Parathyroid adenoma (tissue), 2 donors: Measurements from ENCODE around the gene ASH1L.

Source experiments
- H2AFZ ChIP-seq: fragments of 300-600 bp; sonication (generic); one replicate; pipeline ENCODE4 v1.7.0; 2017; ENCODE audit warnings: antibody characterized with exemption, mild to moderate bottlenecking
- H3K27ac ChIP-seq: fragments of 300-600 bp; sonication (generic); one replicate; pipeline ENCODE4 v1.7.0; 2017
- H3K27me3 ChIP-seq: fragments of 300-600 bp; sonication (generic); one replicate; pipeline ENCODE4 v1.7.0; 2017; ENCODE audit warnings: low read length; ENCODE audit not compliant: control insufficient read depth, insufficient read depth
- H3K36me3 ChIP-seq: fragments of 300-600 bp; sonication (generic); one replicate; pipeline ENCODE4 v1.7.0; 2017; ENCODE audit warnings: low read length; ENCODE audit not compliant: control insufficient read depth, insufficient read depth
- H3K4me1 ChIP-seq: fragments of 300-600 bp; sonication (generic); one replicate; pipeline ENCODE4 v1.7.0; 2017; ENCODE audit warnings: control low read depth
- H3K4me2 ChIP-seq: fragments of 300-600 bp; sonication (generic); one replicate; pipeline ENCODE4 v1.7.0; 2017; ENCODE audit warnings: low read length
- H3K4me3 ChIP-seq: fragments of 300-600 bp; sonication (generic); one replicate; pipeline ENCODE4 v1.7.0; 2017; ENCODE audit warnings: low read depth, low read length
- H3K79me2 ChIP-seq: fragments of 300-600 bp; sonication (generic); one replicate; pipeline ENCODE4 v1.7.0; 2017; ENCODE audit warnings: control low read depth
- H3K9ac ChIP-seq: fragments of 300-600 bp; sonication (generic); one replicate; pipeline ENCODE4 v1.7.0; 2017; ENCODE audit warnings: mild to moderate bottlenecking
- H3K9me3 ChIP-seq: fragments of 300-600 bp; sonication (generic); one replicate; pipeline ENCODE4 v1.7.0; 2017; ENCODE audit warnings: low read length; ENCODE audit not compliant: control insufficient read depth
- TF ChIP-seq, protein P1 (sequence below): fragments of 300-600 bp; sonication (generic); IDR thresholded peaks from one replicate; pipeline ENCODE4 v1.7.0; 2017; ENCODE audit warnings: antibody characterized with exemption, mild to moderate bottlenecking
- donor health status: primary hyperparathyroidism.

Gene ASH1L

DNA sequence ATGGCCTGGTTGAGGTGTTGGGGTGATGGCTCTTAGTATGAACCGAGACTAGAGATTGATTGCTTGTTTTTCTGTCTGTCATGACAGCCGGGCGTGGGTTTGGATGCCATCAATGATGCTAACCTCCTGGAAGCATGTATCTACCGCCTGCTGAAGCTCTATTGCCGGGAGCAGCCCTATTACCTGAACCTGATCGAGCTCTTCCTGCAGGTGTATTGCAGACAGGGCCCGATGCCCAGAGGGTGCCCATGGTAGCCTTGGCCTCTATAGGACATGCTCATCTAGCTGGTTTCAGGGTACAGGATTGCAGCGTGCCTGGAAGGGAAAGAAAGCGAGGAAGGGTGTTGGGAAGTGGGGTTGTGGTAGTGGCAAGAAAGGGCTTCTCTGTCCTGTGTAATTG, 244.5 kb downstream of the ASH1L start:
- TF ChIP-seq, protein P1, sequence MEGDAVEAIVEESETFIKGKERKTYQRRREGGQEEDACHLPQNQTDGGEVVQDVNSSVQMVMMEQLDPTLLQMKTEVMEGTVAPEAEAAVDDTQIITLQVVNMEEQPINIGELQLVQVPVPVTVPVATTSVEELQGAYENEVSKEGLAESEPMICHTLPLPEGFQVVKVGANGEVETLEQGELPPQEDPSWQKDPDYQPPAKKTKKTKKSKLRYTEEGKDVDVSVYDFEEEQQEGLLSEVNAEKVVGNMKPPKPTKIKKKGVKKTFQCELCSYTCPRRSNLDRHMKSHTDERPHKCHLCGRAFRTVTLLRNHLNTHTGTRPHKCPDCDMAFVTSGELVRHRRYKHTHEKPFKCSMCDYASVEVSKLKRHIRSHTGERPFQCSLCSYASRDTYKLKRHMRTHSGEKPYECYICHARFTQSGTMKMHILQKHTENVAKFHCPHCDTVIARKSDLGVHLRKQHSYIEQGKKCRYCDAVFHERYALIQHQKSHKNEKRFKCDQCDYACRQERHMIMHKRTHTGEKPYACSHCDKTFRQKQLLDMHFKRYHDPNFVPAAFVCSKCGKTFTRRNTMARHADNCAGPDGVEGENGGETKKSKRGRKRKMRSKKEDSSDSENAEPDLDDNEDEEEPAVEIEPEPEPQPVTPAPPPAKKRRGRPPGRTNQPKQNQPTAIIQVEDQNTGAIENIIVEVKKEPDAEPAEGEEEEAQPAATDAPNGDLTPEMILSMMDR, result no peak
- H3K4me1 ChIP-seq, result no peaks in the 10 kb centered on the region
- no peak overlapping the region for H2AFZ ChIP-seq
- H3K79me2 ChIP-seq, result no peaks in the 10 kb centered on the region
- H3K9me3 ChIP-seq, result no peaks in the 10 kb centered on the region
- H3K27ac ChIP-seq, result no peak overlapping the region
- H3K4me3 ChIP-seq, result no peak overlapping the region
- H3K36me3 ChIP-seq, result no peaks in the 10 kb centered on the region
- no peak overlapping the region for H3K4me2 ChIP-seq
- no peak overlapping the region for H3K9ac ChIP-seq
- H3K27me3 ChIP-seq, result no peaks in the 10 kb centered on the region

DNA sequence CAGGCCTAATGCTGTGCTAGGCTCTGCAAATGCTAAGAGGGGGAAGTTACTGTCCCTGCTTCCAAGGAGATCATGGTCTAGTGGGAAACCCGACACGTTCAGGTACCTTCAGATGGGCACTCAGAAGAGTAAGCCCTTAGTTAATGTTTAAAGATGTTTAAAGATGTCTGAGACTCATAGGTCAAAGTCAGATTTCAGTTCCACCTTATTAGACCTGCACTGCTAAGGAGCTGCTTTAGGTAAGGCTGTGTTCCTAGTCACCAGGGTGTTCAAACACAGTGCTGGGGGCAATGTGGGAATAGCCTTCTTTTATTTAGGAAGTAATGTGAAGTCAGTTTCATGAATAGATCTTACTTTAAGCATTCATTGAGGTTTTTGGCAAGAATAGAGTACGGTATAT, 245.7 kb downstream of the ASH1L start:
- Histone ChIP-seq H3K4me1 (no peaks in the 10 kb centered on the region), H3K36me3 (no peaks in the 10 kb centered on the region), H3K4me2 (no peak overlapping the region), H2AFZ (no peak overlapping the region), H3K27ac (no peak overlapping the region), H3K9ac (no peak overlapping the region), H3K9me3 (no peaks in the 10 kb centered on the region), H3K79me2 (no peaks in the 10 kb centered on the region), H3K4me3 (no peak overlapping the region), H3K27me3 (no peaks in the 10 kb centered on the region)
- TF ChIP-seq, protein P1, result no peak

DNA sequence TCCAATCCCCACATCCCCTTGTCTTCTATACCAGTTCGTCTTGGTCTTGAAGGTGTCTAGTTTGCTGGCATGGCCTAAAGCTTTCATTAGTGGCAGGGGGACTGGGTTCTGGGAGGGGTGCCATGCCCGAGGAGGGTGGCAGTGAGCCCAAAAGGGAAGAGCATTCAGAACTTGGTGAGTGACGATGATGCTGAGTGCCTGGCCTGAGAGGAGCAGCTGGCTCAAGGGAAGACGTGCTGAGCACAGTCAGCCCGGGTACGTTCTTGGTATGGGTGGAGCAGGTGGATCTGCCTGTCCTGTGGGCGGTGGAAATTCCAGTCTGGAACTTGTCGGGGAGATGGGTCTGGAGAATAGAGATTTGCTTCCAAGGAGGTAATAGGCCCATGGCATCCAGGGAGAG, 249.3 kb downstream of the ASH1L start:
- no peaks in the 10 kb centered on the region for H3K27me3 ChIP-seq
- no peaks in the 10 kb centered on the region for H3K36me3 ChIP-seq
- H2AFZ ChIP-seq, result no peak overlapping the region
- TF ChIP-seq, protein P1, result no peak
- H3K9ac ChIP-seq, result no peak overlapping the region
- H3K9me3 ChIP-seq, result no peaks in the 10 kb centered on the region
- H3K27ac ChIP-seq, result no peak overlapping the region
- no peak overlapping the region for H3K4me3 ChIP-seq
- H3K79me2 ChIP-seq, result peaks cover 3% of the 10 kb centered on the region
- H3K4me1 ChIP-seq, result peaks cover 4% of the 10 kb centered on the region
- no peak overlapping the region for H3K4me2 ChIP-seq

DNA sequence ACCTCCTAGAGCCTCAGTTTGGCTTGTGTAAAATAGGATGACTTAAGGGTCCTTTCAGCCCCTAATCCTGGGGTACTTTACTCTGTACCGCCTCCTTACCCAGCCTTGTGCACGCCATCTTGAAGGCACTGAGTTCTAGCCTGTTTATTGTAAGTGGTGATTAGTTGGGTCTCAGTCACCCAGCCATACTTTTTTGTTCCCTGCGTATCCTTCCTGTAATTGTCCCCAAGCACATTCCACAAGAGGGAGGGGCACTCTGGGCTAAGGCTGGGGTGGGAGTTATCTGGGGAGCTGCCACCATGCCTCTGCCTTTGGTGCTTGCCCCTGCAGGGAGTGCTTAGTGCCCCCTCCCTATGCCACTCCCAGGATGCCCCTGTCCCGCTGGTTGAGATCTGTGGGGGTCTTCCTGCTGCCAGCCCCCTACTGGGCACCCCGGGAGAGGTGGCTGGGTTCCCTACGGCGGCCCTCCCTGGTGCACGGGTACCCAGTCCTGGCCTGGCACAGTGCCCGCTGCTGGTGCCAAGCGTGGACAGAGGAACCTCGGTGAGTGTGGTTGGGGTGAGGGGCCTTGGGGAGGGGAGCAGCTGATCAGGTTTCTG, 253.1 kb downstream of the ASH1L start:
- Histone ChIP-seq H3K27ac (peak overlapping the region; percentile 90), H3K4me1 (peaks cover 4% of the 10 kb centered on the region)
- TF ChIP-seq, protein P1, result no peak

More for the DNA sequence above, 253.1 kb downstream of the ASH1L start:
- no peak overlapping the region for H3K9ac ChIP-seq
- H3K9me3 ChIP-seq, result no peaks in the 10 kb centered on the region
- H2AFZ ChIP-seq, result no peak overlapping the region
- no peaks in the 10 kb centered on the region for H3K36me3 ChIP-seq
- H3K4me3 ChIP-seq, result peak overlapping the region; percentile 98
- no peaks in the 10 kb centered on the region for H3K27me3 ChIP-seq
- peak overlapping the region; percentile 90 for H3K4me2 ChIP-seq
- peaks cover 3% of the 10 kb centered on the region for H3K79me2 ChIP-seq
